Measurements from ENCODE around the gene LAMA5.

DNA sequence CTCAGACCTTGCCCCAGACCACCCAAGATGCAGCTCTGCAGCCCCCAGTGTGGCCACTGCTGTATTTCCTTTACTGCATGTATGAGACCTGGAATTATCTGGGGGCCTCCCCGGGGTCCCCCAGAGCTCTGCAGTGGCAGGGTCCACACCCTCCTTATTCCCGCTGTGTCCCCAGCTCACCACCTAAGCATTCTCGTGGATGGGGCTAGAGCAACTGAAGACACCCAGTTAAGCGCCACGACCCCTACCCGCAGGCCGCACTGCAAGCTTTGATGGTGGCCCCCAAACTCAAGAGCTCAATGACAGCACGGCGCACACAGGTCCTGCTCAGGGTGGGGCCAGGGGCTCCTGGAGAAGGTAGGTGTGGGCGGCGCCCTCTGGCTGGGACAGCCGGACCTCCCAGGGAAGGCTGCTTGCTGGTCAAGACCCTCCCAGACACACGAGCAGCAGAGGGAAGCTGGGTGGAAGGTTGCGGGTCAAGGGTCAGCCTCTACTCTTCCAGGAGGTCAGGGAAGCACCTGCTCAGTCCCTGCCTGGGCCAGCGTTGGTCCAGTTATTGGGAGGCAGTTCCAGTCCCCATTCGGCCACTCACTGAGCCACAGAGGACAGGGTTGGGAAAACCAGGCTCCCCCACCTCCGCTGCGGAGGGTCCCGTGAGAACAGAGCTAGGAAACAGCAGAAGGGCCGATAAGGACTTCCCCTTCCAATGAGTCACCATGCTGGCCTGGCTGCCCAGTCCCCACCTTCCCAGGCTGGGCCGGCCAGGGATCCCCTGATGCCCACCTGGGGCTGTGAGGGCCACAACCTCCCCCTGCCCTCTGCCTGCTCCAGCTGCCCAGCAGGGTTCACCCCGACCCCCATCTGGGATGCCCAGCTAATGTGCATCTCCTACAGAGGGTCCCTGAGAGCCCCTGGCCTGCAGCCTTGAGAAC, 2.9 kb downstream of the LAMA5 start:
- TF ChIP-seq, protein P1, sequence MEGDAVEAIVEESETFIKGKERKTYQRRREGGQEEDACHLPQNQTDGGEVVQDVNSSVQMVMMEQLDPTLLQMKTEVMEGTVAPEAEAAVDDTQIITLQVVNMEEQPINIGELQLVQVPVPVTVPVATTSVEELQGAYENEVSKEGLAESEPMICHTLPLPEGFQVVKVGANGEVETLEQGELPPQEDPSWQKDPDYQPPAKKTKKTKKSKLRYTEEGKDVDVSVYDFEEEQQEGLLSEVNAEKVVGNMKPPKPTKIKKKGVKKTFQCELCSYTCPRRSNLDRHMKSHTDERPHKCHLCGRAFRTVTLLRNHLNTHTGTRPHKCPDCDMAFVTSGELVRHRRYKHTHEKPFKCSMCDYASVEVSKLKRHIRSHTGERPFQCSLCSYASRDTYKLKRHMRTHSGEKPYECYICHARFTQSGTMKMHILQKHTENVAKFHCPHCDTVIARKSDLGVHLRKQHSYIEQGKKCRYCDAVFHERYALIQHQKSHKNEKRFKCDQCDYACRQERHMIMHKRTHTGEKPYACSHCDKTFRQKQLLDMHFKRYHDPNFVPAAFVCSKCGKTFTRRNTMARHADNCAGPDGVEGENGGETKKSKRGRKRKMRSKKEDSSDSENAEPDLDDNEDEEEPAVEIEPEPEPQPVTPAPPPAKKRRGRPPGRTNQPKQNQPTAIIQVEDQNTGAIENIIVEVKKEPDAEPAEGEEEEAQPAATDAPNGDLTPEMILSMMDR (IDR thresholded peaks at IDR 0.05): no peak
- peak in 1 of 2 donors; percentile 23 for TF ChIP-seq POLR2AphosphoS5 (IDR thresholded peaks at IDR 0.05; ENCODE audit: insufficient read depth in 1 of 2, low read depth in 1 of 2)
- no peak for TF ChIP-seq POLR2A (IDR thresholded peaks at IDR 0.05)

All from vagina (tissue), 2 donors.